ENCODE measurements around the gene DUSP5. TPM values are rescaled to one million over a fixed set of nuclear protein-coding genes. Genes with fewer than 3 reads are reported as not detected.
A peak's percentile ranks its signal among the peaks of the same experiment; 100 is the strongest.

Gene DUSP5
- total RNA-seq, 4 donors from 2014 or later: 12.4 to 27.9 (median 23.6) TPM

DNA sequence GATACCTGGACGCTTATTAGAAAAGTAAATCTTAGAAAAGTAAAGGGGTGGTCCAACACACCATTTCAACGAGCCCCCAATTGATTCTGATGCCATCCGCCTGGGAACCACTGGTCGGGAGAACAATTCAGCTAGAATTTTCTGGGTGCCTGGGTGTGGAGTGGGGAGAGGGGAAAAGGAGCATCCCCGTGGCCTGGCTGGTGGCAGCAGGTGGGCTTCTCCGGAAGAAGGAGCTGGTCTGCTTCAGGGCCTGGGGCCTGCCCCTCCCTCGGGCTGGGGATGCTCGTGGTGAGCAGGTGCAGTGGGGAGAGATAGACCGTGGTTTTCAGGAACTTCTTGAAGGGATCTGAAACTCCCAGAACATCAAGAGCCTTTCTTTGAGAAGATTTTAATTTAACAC lies 39.9 kb upstream of the DUSP5 start:
- 86 to 92% methylated on average over 8 to 9 of the region's 9 CpGs for WGBS, 2 donors
- Histone ChIP-seq H3K27me3 (no peaks in the 10 kb centered on the region), H3K4me3 (no peak overlapping the region), H3K27ac (peak overlapping the region in 2 of 4 donors; percentile 26 to 40), H3K4me1 (peaks cover 0 to 48% (median 0%) of the 10 kb centered on the region in 4 donors), H3K36me3 (no peaks in the 10 kb centered on the region), H3K9me3 (no peaks in the 10 kb centered on the region)
- TF ChIP-seq, protein P1, sequence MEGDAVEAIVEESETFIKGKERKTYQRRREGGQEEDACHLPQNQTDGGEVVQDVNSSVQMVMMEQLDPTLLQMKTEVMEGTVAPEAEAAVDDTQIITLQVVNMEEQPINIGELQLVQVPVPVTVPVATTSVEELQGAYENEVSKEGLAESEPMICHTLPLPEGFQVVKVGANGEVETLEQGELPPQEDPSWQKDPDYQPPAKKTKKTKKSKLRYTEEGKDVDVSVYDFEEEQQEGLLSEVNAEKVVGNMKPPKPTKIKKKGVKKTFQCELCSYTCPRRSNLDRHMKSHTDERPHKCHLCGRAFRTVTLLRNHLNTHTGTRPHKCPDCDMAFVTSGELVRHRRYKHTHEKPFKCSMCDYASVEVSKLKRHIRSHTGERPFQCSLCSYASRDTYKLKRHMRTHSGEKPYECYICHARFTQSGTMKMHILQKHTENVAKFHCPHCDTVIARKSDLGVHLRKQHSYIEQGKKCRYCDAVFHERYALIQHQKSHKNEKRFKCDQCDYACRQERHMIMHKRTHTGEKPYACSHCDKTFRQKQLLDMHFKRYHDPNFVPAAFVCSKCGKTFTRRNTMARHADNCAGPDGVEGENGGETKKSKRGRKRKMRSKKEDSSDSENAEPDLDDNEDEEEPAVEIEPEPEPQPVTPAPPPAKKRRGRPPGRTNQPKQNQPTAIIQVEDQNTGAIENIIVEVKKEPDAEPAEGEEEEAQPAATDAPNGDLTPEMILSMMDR (IDR thresholded peaks at IDR 0.05): no peak
- no peak for TF ChIP-seq POLR2A (IDR thresholded peaks at IDR 0.05)
- no peak for TF ChIP-seq EP300 (IDR thresholded peaks at IDR 0.05)
- DNase-seq (ENCODE audit: low spot score in 2 of 2): no peak

DNA sequence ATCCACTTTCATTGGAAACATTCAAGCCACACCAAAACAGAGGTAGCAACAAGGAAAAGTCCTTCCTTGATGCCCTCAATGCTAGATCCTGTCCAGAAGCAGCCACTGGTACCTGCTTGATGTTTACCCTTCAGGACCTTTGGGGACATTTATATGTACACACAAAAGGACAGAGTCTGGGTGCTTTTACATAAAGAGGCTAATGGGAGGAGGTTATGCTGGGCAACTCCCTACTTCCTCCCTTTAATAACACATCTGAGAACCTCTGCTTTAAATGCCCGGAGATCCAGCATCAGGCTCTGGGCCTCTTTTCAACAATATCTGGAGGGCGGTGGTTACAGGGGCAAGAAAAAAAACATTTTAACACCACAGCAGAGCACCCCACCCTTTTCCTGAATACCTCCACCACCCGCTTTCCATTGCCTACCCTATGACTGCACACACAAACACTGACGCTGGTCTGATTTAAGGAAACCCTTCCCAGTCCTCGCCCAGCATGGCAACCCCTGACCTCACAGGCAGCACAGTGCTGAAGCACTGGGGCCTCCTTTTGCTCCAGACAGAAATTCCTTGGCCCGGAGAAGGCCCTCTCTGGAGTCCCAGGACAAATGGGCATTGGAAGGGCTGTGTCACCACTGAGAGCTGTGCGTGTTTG lies 39.3 kb upstream of the DUSP5 start:
- WGBS, 2 donors: 59 to 69% methylated on average over 7 of the region's 7 CpGs
- TF ChIP-seq, protein P1 (IDR thresholded peaks at IDR 0.05): no peak
- peak in 1 of 2 donors; percentile 7 for TF ChIP-seq EP300 (IDR thresholded peaks at IDR 0.05)

DNA sequence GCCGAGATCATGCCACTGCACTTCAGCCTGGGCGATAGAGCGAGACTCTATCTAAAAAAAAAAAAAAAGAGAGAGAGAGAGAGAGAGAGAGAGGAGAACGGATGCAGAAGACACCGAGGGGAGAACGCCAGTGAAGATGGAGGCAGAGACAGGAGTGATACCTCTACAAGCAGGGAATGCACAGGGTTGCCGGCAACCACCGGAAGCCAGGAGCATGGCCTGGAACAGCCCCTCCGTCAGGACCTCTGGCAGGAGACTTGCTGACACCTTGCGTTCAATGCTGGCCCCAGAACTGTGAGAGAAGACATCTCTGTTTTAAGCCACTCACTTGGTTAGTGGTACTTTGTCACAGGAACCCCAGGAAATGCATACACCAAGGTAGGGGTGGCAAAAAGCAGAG lies 38.1 kb upstream of the DUSP5 start:
- Histone ChIP-seq H3K36me3 (no peaks in the 10 kb centered on the region), H3K27ac (peak overlapping the region in 1 of 4 donors; percentile 21), H3K4me1 (peaks cover 0 to 48% (median 0%) of the 10 kb centered on the region in 4 donors), H3K4me3 (no peak overlapping the region), H3K9me3 (no peaks in the 10 kb centered on the region), H3K27me3 (no peaks in the 10 kb centered on the region)
- WGBS, 2 donors: 91 to 96% methylated on average over 10 of the region's 10 CpGs
- TF ChIP-seq POLR2A (IDR thresholded peaks at IDR 0.05) (no peak), EP300 (IDR thresholded peaks at IDR 0.05) (no peak)
- TF ChIP-seq, protein P1 (IDR thresholded peaks at IDR 0.05): no peak
- DNase-seq (ENCODE audit: low spot score in 2 of 2): no peak

More for the DNA sequence above, 39.3 kb upstream of the DUSP5 start:
- H3K9me3 ChIP-seq: no peaks in the 10 kb centered on the region
- H3K27me3 ChIP-seq: no peaks in the 10 kb centered on the region
- H3K27ac ChIP-seq: peak overlapping the region in 2 of 4 donors; percentile 34 to 40
- DNase-seq (ENCODE audit: low spot score in 2 of 2): no peak
- no peaks in the 10 kb centered on the region for H3K36me3 ChIP-seq
- H3K4me1 ChIP-seq: peaks cover 0 to 48% (median 0%) of the 10 kb centered on the region in 4 donors
- no peak overlapping the region for H3K4me3 ChIP-seq

DNA sequence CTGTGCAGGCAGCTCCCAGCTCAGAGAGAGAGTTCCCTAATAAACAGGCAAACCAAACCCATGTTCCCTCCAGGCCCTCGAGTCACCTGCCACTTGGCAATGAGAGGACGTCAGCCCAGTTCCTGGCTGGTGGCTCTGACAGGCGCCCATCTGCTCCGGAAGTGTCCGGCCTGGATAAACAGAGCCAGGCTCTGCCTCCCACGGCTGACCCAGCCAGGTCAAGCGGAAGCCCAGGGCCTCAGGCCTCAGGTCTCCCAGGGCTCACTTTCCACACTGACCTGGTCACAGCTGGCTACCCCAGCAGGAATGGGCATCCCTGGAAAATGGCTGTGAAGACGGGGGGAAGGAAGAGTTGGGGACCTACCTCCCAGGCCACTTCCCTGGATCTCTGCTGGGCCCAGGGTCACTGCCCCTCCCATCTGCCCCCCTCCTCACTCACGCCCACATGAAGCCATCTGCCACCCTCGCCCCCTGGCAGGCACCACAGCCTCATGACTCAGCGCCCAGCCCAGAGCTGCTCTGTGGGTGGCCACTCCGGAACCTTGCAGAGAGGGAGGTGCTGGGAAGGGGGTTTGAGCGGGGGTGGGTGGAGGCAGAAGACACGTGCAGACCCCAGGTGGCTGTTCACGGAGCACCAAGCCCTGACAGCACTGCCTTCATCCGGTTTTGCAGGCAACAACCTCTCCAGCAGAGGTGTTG lies 37.4 kb upstream of the DUSP5 start:
- H3K36me3 ChIP-seq: no peaks in the 10 kb centered on the region
- 51 to 61% methylated on average over 9 to 15 of the region's 16 CpGs for WGBS, 2 donors
- H3K4me3 ChIP-seq: no peak overlapping the region
- H3K27ac ChIP-seq: peak overlapping the region in 2 of 4 donors; percentile 21 to 52
- peaks cover 0 to 48% (median 0%) of the 10 kb centered on the region in 4 donors for H3K4me1 ChIP-seq
- H3K27me3 ChIP-seq: no peaks in the 10 kb centered on the region
- H3K9me3 ChIP-seq: no peaks in the 10 kb centered on the region
- TF ChIP-seq, protein P1 (IDR thresholded peaks at IDR 0.05): no peak
- peak in 1 of 2 donors; percentile 39 for TF ChIP-seq EP300 (IDR thresholded peaks at IDR 0.05)
- no peak for DNase-seq (ENCODE audit: low spot score in 2 of 2)

DNA sequence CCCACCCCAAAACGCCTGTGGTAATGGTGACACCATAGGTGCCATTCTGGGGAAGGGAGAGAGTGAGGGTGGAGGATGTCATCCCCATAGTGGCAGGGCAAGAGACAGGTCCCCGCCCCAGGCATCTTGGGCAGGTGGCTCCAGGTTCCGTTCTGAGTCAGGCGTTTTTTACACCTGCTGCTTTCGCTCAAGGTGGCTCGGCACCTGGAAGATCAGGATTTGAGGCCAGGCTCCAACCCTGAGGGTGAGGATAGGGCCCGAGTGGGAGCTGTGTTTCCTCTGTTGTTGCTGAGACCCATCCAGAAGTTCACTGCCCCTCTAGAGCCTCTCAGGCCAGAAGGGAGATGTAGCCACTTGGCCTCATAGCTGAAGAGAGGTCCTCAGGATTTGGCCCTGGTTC lies 36.6 kb upstream of the DUSP5 start:
- DNase-seq (ENCODE audit: low spot score in 2 of 2): no peak

More for the DNA sequence above, 36.6 kb upstream of the DUSP5 start:
- Histone ChIP-seq H3K9me3 (no peaks in the 10 kb centered on the region), H3K27ac (peak overlapping the region in 2 of 4 donors; percentile 6 to 46), H3K36me3 (no peaks in the 10 kb centered on the region), H3K4me1 (peaks cover 0 to 43% (median 0%) of the 10 kb centered on the region in 4 donors), H3K4me3 (no peak overlapping the region), H3K27me3 (no peaks in the 10 kb centered on the region)
- no peak for TF ChIP-seq POLR2A (IDR thresholded peaks at IDR 0.05)
- TF ChIP-seq, protein P1 (IDR thresholded peaks at IDR 0.05): no peak
- no peak for TF ChIP-seq EP300 (IDR thresholded peaks at IDR 0.05)
- WGBS, 2 donors: 95% methylated on average over 7 of the region's 7 CpGs

Measured in tibial nerve (tissue), 4 donors.